ENCODE measurements around the gene STK39.

The STK39 gene

GRCh38 chr2:168212167-168212566 lies 35.2 kb downstream of the STK39 start:
- H3K4me3 ChIP-seq (replicated peaks; ENCODE audit: low read depth, low read length) = no peak overlapping the region
- TF ChIP-seq CTCF (IDR thresholded peaks at IDR 0.05; ENCODE audit: low read length, missing control alignments) = no peak
- no peak for DNase-seq (ENCODE audit: low read depth)

- no peak overlapping the region for H3K4me3 ChIP-seq (replicated peaks; ENCODE audit: low read depth, low read length)
- TF ChIP-seq CTCF (IDR thresholded peaks at IDR 0.05; ENCODE audit: low read length, missing control alignments) = no peak
- no peak for DNase-seq (ENCODE audit: low read depth)
These were observed 35.7 kb downstream of the STK39 start for GRCh38 chr2:168211664-168212163.

- peak; percentile 88 for DNase-seq (ENCODE audit: low read depth)
- peak overlapping the region; percentile 36 for H3K4me3 ChIP-seq (replicated peaks; ENCODE audit: low read depth, low read length)
- TF ChIP-seq CTCF (IDR thresholded peaks at IDR 0.05; ENCODE audit: low read length, missing control alignments) = no peak
These were observed 36.4 kb downstream of the STK39 start for GRCh38 chr2:168210895-168211570.

GRCh38 chr2:168210216-168210894 lies 37.0 kb downstream of the STK39 start:
- DNase-seq (ENCODE audit: low read depth) = no peak

GRCh38 chr2:168208652-168209051 lies 38.7 kb downstream of the STK39 start:
- H3K4me3 ChIP-seq (replicated peaks; ENCODE audit: low read depth, low read length) = no peak overlapping the region
- DNase-seq (ENCODE audit: low read depth) = no peak
- TF ChIP-seq CTCF (IDR thresholded peaks at IDR 0.05; ENCODE audit: low read length, missing control alignments) = no peak

More at GRCh38 chr2:168210216-168210894, 37.0 kb downstream of the STK39 start:
- peak overlapping the region; percentile 36 for H3K4me3 ChIP-seq (replicated peaks; ENCODE audit: low read depth, low read length)
- no peak for TF ChIP-seq CTCF (IDR thresholded peaks at IDR 0.05; ENCODE audit: low read length, missing control alignments)

- no peak for TF ChIP-seq CTCF (IDR thresholded peaks at IDR 0.05; ENCODE audit: low read length, missing control alignments)
- no peak for DNase-seq (ENCODE audit: low read depth)
These were observed 39.5 kb downstream of the STK39 start for GRCh38 chr2:168207851-168208250.

More at GRCh38 chr2:168207851-168208250, 39.5 kb downstream of the STK39 start:
- no peak overlapping the region for H3K4me3 ChIP-seq (replicated peaks; ENCODE audit: low read depth, low read length)
